ENCODE measurements around the gene APOBEC3B. TPM values are rescaled to one million over a fixed set of nuclear protein-coding genes. Genes with fewer than 3 reads are reported as not detected.

APOBEC3B gene
- total RNA-seq, 2 experiments from 2014 or later = 1.7 to 31.9 TPM

DNA sequence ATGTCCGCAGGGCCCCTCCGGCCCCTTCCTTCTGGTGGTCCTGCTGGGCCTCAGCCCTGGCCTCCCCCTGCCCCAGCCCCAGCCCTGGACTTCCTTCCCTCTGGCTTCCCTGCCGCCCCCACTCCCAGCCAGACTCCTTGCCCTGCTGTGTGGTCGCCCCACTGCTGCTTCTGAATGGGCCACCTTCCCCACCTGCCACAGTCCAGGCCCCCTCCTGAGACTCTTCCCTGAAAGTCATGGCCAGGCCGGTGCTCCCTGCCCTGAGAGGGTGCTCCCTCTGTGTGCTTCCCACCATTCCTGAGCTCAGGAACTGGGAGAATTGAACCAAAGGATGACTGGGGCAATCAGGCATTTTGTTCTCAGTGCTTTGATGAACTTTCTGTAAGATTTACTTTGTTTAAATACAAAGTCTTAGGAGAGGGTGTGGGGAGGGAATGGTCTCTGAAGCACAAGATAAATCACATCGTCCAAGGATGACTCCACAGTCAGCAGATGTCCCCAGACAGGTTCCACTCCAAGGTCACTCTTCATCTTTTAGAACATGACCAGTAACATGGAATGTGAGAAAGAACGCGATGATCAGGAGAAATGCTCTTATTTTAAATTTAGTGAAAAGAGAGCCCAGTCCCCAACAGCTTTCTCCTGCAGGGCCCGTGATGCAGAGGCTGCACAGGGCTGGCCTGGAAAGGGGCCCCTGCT, 39.6 kb downstream of the APOBEC3B start:
- no peak for TF ChIP-seq CTCF (conservative IDR thresholded peaks at IDR 0.05; ENCODE audit: low read length)
- TF ChIP-seq EZH2phosphoT487 (IDR thresholded peaks at IDR 0.05; ENCODE audit: borderline replicate concordance, low read depth, low read length) = no peak
- H3K4me1 ChIP-seq (ENCODE audit: insufficient read depth, low read length, poor library complexity, severe bottlenecking) = peaks cover 55% of the 10 kb centered on the region
- ChIA-PET POLR2A (interaction anchor here (0.9 kb wide), 1 partner anchor 54 kb away, joined by 3 read pairs; no protein-coding TSS in a partner anchor), CTCF (ENCODE audit: unreplicated experiment) (no interaction called here)
- no peaks in the 10 kb centered on the region for H3K9me2 ChIP-seq (ENCODE audit: insufficient read depth, low read length)
- peak overlapping the region; percentile 75 for H3K4me3 ChIP-seq (ENCODE audit: low read depth, low read length, poor library complexity, severe bottlenecking)
- H3K36me3 ChIP-seq (ENCODE audit: insufficient read depth, low read length) = peaks cover 23% of the 10 kb centered on the region
- no peak overlapping the region; the same call in 1 of the 2 replicates for H2AFZ ChIP-seq (ENCODE audit: low read length)
- peak overlapping the region; percentile 98 for H3K4me2 ChIP-seq (ENCODE audit: low read length)
- peak overlapping the region; percentile 74 for H3K27ac ChIP-seq (ENCODE audit: low read depth, low read length, poor library complexity, severe bottlenecking)
- H3K79me2 ChIP-seq (ENCODE audit: insufficient read depth, low read depth, low read length) = peaks cover 18% of the 10 kb centered on the region; the same call in 1 of the 2 replicates
- no TSS peak for BruUV-seq (replicated peaks)
- no peaks in the 10 kb centered on the region for H4K20me1 ChIP-seq (ENCODE audit: insufficient read depth, low read length)
- H3K9me3 ChIP-seq (ENCODE audit: low read length) = no peaks in the 10 kb centered on the region
- no peak for DNase-seq (ENCODE audit: low spot score)
- intact Hi-C loops (cut with micrococcal nuclease; ENCODE audit: unreplicated experiment) = no loop called here

DNA sequence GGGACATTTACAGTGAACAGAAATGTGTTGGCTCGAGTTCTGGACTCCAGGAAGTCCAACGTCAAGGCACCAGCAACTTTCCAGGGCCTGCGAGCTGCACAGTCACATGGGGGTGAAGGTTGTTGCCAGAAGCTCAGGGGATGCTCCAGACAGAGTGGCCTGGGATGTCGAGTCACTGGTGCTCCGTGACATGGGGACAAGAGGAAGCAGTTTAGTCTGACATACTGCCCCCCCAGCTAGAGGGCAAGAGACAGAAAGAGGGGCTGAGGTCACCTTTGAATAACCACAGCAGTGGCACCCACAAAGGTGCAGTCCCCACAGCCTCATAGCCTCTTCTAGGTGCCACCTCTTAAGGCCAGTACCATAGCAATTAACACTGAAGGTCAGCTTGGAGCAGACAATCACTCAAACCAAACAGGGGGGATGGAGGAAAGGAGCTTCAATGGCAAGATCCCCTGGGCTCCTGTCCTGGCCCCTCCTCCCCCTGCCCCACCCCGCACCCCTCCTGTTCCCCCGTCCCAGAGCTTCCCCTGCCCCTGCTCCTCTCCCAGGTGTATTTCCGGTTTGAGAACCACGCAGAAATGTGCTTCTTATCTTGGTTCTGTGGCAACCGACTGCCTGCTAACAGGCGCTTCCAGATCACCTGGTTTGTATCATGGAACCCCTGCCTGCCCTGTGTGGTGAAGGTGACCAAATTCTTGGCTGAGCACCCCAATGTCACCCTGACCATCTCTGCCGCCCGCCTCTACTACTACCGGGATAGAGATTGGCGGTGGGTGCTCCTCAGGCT, 42.6 kb downstream of the APOBEC3B start:
- Histone ChIP-seq H3K4me2 (ENCODE audit: low read length) (peak overlapping the region; percentile 66), H3K36me3 (ENCODE audit: insufficient read depth, low read length) (peaks cover 23% of the 10 kb centered on the region), H3K4me3 (ENCODE audit: low read depth, low read length, poor library complexity, severe bottlenecking) (no peak overlapping the region), H3K4me1 (ENCODE audit: insufficient read depth, low read length, poor library complexity, severe bottlenecking) (peaks cover 50% of the 10 kb centered on the region), H2AFZ (ENCODE audit: low read length) (no peak overlapping the region), H3K79me2 (ENCODE audit: insufficient read depth, low read depth, low read length) (peaks cover 18% of the 10 kb centered on the region; the same call in 1 of the 2 replicates), H3K9me3 (ENCODE audit: low read length) (no peaks in the 10 kb centered on the region), H4K20me1 (ENCODE audit: insufficient read depth, low read length) (no peaks in the 10 kb centered on the region), H3K27ac (ENCODE audit: low read depth, low read length, poor library complexity, severe bottlenecking) (peak overlapping the region; percentile 43), H3K9me2 (ENCODE audit: insufficient read depth, low read length) (no peaks in the 10 kb centered on the region)
- POLR2A ChIA-PET = interaction anchor here (0.7 kb wide), 1 partner anchor 182 kb away, joined by 3 read pairs; no protein-coding TSS in a partner anchor
- DNase-seq (ENCODE audit: low spot score) = peak; percentile 50
- BruUV-seq (replicated peaks) = no TSS peak
- TF ChIP-seq CTCF (conservative IDR thresholded peaks at IDR 0.05; ENCODE audit: low read length) (no peak), EZH2phosphoT487 (IDR thresholded peaks at IDR 0.05; ENCODE audit: borderline replicate concordance, low read depth, low read length) (no peak)
- intact Hi-C loops (cut with micrococcal nuclease; ENCODE audit: unreplicated experiment) = no loop called here
- CTCF ChIA-PET (ENCODE audit: unreplicated experiment) = no interaction called here

Data from OCI-LY7 (cell line).